ENCODE measurements around the gene YBEY. TPM values are rescaled to one million over a fixed set of nuclear protein-coding genes. Genes with fewer than 3 reads are reported as not detected.
A peak's percentile ranks its signal among the peaks of the same experiment; 100 is the strongest.

The YBEY gene
- total and polyA plus RNA-seq, 2 donors (not counting 3 experiments of a cell fraction or from before 2014, with no cell fraction given): 6.1 to 15.3 TPM

GRCh38 chr21:46320331-46320801 is 34.2 kb downstream of the YBEY start:
- no peak overlapping the region for H3K9ac ChIP-seq (replicated peaks; ENCODE audit: extremely low read depth, insufficient read depth, low read length)
- peaks cover 19% of the 10 kb centered on the region for H3K4me1 ChIP-seq (ENCODE audit: control insufficient read depth, extremely low read depth, insufficient read depth, low read length)
- no peaks in the 10 kb centered on the region for H4K20me1 ChIP-seq (replicated peaks; ENCODE audit: control insufficient read depth, extremely low read depth, insufficient read depth, low read length)
- dilution Hi-C loops (cut with MboI; ENCODE audit: extremely low pct_ligation_motif_present, low sequenced_read_pairs): no loop called here
- no peaks in the 10 kb centered on the region for H3K9me3 ChIP-seq (replicated peaks; ENCODE audit: control insufficient read depth, insufficient read depth, low read length)
- intact Hi-C loops (cut with micrococcal nuclease): loop anchor here (5.0 kb wide), 1 partner anchor 178 kb away; no protein-coding TSS in a partner anchor
- no peak for TF ChIP-seq EZH2 (IDR thresholded peaks at IDR 0.05; ENCODE audit: borderline replicate concordance, low read depth, low read length, severe bottlenecking)
- no peak for TF ChIP-seq POLR2AphosphoS5 (IDR thresholded peaks at IDR 0.05; ENCODE audit: insufficient read depth, low read depth, low read length)
- no peak for TF ChIP-seq GATA2 (IDR thresholded peaks at IDR 0.05; ENCODE audit: insufficient read depth, insufficient read length, low read depth, low read length)
- no peak for TF ChIP-seq MAX (IDR thresholded peaks at IDR 0.05; ENCODE audit: insufficient read depth, insufficient read length)
- TF ChIP-seq FOS (IDR thresholded peaks at IDR 0.05; ENCODE audit: borderline replicate concordance, insufficient read depth, low read length): no peak
- TF ChIP-seq CTCF (IDR thresholded peaks at IDR 0.05; ENCODE audit: extremely low read depth in 1 of 2, insufficient read depth in 1 of 2, low read depth in 1 of 2, low read length in 2 of 2): no peak
- H3K27ac ChIP-seq (ENCODE audit: insufficient read depth, low read depth, low read length): no peak overlapping the region
- BruUV-seq (replicated peaks): no TSS peak
- no peak overlapping the region for H3K4me3 ChIP-seq (replicated peaks in 1 of 3; ENCODE audit: insufficient read depth in 1 of 3, low read depth in 1 of 3, low read length in 3 of 3)
- no peaks in the 10 kb centered on the region for H3K36me3 ChIP-seq (ENCODE audit: control insufficient read depth in 2 of 2, extremely low read depth in 1 of 2, insufficient read depth in 2 of 2, low read length in 2 of 2)
- peak overlapping the region; percentile 13 for H3K4me2 ChIP-seq (ENCODE audit: insufficient read depth, low read length)
- H2AFZ ChIP-seq (ENCODE audit: low read depth, low read length): no peak overlapping the region
- H3K27me3 ChIP-seq (ENCODE audit: control insufficient read depth in 2 of 2, insufficient read depth in 2 of 2, low read length in 2 of 2): no peaks in the 10 kb centered on the region
- FAIRE-seq (peak; percentile 42), DNase-seq (ENCODE audit: low read depth, low spot score) (peak; percentile 70)
- ChIA-PET POLR2A (no interaction called here), CTCF (no interaction called here)
- H3K79me2 ChIP-seq (ENCODE audit: control insufficient read depth, insufficient read depth, low read length): peaks cover 40% of the 10 kb centered on the region
- H3K9me1 ChIP-seq (replicated peaks; ENCODE audit: control insufficient read depth, extremely low read depth, insufficient read depth, low read length): no peaks in the 10 kb centered on the region
